ENCODE results near the gene CATSPERZ.

Gene CATSPERZ

DNA sequence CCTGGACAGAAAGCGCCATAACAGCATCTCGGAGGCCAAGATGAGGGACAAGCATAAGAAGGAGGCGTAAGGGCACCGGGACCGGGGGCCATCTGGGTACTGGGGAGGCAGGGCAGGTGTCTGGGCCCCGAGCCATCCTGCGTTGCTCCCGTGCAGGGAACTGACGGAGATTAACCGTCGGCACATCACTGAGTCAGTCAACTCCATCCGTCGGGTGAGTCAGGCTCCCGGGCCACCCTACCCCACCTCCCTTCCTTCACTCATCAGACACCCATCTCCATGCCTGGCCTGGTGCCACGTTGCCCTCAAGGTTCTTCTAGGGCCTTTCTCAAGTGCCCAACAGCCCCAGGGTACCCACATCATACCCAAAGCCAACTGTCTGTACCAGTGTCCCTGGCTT lies 33.8 kb upstream of the CATSPERZ start:
- TF ChIP-seq, protein P1, sequence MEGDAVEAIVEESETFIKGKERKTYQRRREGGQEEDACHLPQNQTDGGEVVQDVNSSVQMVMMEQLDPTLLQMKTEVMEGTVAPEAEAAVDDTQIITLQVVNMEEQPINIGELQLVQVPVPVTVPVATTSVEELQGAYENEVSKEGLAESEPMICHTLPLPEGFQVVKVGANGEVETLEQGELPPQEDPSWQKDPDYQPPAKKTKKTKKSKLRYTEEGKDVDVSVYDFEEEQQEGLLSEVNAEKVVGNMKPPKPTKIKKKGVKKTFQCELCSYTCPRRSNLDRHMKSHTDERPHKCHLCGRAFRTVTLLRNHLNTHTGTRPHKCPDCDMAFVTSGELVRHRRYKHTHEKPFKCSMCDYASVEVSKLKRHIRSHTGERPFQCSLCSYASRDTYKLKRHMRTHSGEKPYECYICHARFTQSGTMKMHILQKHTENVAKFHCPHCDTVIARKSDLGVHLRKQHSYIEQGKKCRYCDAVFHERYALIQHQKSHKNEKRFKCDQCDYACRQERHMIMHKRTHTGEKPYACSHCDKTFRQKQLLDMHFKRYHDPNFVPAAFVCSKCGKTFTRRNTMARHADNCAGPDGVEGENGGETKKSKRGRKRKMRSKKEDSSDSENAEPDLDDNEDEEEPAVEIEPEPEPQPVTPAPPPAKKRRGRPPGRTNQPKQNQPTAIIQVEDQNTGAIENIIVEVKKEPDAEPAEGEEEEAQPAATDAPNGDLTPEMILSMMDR (IDR thresholded peaks at IDR 0.05; ENCODE audit: unreplicated experiment in 3 of 3): no peak
- H3K9me3 Mint-ChIP-seq: no peaks in the 10 kb centered on the region
- peaks cover 11% of the 10 kb centered on the region for H3K36me3 Mint-ChIP-seq (ENCODE audit: low read depth)
- H3K4me3 Mint-ChIP-seq: peak overlapping the region in 2 of 3 experiments; percentile 16 to 53
- no peaks in the 10 kb centered on the region for H3K27me3 Mint-ChIP-seq (ENCODE audit: low read depth)
- H3K27ac Mint-ChIP-seq: no peak overlapping the region
- peaks cover 7% of the 10 kb centered on the region for H3K4me1 Mint-ChIP-seq

DNA sequence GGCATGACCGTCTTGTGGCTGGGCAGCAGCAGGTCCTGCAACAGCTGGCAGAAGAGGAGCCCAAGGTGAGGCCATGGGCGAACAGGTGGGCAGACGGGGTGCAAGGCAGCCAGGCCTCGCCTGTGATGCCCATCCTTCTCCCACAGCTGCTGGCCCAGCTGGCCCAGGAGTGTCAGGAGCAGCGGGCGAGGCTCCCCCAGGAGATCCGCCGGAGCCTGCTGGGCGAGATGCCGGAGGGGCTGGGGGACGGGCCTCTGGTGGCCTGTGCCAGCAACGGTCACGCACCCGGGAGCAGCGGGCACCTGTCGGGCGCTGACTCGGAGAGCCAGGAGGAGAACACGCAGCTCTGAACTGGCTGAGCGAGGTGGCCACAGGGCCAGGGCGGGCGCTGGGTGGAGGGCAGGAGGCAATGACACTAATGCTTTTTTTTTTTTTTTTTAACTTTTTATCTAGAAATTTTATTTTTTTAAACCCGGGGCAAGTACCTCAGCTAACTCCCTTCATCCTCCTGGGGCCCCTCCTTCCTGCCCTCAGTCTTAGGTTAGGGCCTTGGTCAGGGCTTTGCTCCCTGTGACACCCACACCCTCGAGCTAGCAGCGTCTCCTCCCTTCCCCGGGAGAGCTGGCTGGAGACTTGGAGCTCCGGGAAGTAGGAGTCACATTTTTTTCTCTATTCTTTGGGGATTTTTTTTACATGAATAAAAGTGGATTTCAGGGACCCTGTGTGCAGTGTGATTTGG lies 32.8 kb upstream of the CATSPERZ start:
- Mint-ChIP-seq H3K27ac (peak overlapping the region in 2 of 3 experiments; percentile 98 to 99), H3K9me3 (no peaks in the 10 kb centered on the region), H3K4me1 (peaks cover 7% of the 10 kb centered on the region), H3K4me3 (peak overlapping the region; percentile 42 to 97 (median 57)), H3K27me3 (ENCODE audit: low read depth) (no peaks in the 10 kb centered on the region), H3K36me3 (ENCODE audit: low read depth) (peaks cover 7% of the 10 kb centered on the region)
- TF ChIP-seq, protein P1 (IDR thresholded peaks at IDR 0.05; ENCODE audit: unreplicated experiment in 3 of 3): no peak

DNA sequence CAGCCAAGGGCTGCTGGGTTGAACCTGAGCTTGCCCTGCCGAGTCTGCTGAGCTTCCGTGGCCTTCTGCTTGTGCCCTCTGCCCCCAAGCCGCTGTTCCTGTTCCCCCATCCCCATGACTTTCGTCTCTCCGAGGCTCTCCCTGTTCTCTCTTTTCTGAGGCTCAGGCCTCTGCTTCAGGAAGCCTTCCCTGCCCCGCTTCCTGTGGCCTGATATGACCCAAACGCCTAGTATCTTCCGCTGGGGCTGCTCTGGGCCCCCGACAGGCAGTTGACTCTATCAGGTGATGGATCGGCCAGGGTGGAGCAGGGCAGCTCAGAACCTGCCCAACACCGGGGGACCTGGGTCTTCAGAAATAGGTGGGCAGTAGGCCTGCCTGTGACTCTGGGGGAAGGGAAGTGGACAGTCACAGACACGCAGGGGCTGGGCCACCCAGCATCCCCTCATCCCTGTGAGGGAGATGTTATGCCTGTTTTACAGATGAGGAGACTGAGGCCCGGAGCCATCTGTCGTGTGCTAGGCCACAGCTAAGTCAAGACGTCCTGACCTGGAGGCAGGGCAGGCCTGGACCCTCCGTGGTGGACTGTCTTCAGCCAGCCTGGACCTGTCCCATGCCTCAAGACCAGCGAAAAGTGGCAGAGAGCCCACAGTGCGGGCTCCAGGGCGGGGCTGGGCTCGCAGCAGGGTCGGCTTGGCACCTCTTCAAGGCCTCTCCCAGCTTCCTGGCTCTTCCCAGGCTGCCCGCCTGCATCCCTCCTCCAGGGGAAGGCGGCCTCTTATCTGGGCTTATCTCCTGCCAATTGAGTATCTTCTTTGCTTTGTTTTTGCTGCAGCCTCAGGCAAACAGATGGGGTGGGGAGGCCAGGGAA lies 31.9 kb upstream of the CATSPERZ start:
- TF ChIP-seq, protein P1 (IDR thresholded peaks at IDR 0.05; ENCODE audit: unreplicated experiment in 3 of 3): no peak
- no peaks in the 10 kb centered on the region for H3K27me3 Mint-ChIP-seq (ENCODE audit: low read depth)
- no peaks in the 10 kb centered on the region for H3K9me3 Mint-ChIP-seq
- H3K4me3 Mint-ChIP-seq: peak overlapping the region; percentile 94 to 97 (median 96)
- H3K36me3 Mint-ChIP-seq (ENCODE audit: low read depth): peaks cover 4% of the 10 kb centered on the region
- H3K27ac Mint-ChIP-seq: peak overlapping the region; percentile 81 to 99 (median 98)
- H3K4me1 Mint-ChIP-seq: peaks cover 7% of the 10 kb centered on the region

DNA sequence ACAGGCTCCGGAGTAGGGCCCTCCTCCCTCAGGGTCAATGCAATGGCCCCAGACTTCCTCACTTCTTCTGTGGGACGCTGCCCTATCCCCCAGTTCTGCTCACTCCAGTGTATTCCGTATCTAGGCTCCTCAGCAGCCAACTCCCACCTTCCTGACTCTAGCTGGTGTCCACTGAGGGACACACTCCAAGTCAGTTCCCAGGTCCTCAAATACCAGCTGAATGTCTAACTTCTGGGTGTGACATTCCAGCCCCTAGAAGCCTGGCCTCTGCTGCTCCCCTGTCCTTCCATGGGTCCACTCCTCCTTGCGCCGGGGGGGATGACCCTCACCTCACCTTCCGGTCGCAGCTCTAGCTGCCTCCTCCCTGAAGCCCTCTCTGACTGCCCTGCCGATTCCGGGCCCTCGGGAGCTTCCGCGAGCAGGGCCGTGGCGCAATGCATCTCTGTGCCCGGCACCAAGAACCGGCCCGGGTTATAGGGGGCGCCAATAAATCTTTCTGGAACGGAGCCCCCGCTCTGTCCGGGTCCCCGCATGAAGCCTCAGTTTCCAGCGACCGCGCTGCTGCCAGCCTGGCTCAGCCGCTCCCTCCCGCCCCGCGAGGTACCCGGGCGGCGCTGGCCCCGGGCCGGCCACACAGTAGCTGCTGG lies 31.1 kb upstream of the CATSPERZ start:
- no peaks in the 10 kb centered on the region for H3K9me3 Mint-ChIP-seq
- H3K4me1 Mint-ChIP-seq: peaks cover 7% of the 10 kb centered on the region
- TF ChIP-seq, protein P1 (IDR thresholded peaks at IDR 0.05; ENCODE audit: unreplicated experiment in 3 of 3): no peak
- peaks cover 4% of the 10 kb centered on the region for H3K36me3 Mint-ChIP-seq (ENCODE audit: low read depth)
- no peaks in the 10 kb centered on the region for H3K27me3 Mint-ChIP-seq (ENCODE audit: low read depth)
- peak overlapping the region; percentile 81 to 99 (median 98) for H3K27ac Mint-ChIP-seq
- H3K4me3 Mint-ChIP-seq: peak overlapping the region; percentile 94 to 97 (median 96)

DNA sequence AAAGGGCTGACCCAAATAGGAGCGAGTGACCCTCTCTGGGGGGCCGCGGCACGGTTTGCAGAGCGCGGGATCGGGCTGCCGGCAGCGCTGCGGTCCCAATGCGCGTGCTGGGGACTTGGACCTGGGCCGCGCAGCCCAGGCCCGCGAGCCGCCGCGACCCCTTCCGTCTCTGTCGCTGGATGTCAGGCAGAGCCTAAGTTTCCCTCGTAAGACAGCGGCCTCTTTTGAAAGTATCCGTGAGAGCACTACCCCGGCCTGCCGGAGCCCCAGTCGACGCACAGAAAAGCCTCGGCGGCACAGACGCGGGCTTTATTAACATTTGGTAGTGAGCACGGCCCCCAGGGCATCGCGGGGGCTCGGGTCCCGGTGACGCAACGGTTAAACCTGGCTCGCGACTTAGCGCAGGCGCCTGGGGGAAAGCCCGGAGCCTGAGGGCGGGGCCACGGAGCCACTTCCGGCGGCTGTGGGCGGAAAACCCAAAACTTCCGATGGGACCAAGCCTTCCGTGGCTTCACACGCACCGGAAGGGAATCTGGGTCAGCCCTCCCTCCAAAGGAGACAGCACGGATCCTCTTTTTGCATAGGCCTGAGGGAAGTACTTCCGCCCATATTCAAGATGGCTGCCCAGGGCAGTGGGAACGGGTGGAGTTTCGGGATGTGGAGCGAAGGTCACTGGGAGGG lies 30.5 kb upstream of the CATSPERZ start:
- Mint-ChIP-seq H3K4me3 (peak overlapping the region; percentile 94 to 97 (median 96)), H3K9me3 (no peaks in the 10 kb centered on the region), H3K27ac (peak overlapping the region; percentile 97 to 99 (median 98)), H3K4me1 (peaks cover 7% of the 10 kb centered on the region), H3K36me3 (ENCODE audit: low read depth) (peaks cover 4% of the 10 kb centered on the region), H3K27me3 (ENCODE audit: low read depth) (no peaks in the 10 kb centered on the region)
- TF ChIP-seq, protein P1 (IDR thresholded peaks at IDR 0.05; ENCODE audit: unreplicated experiment in 3 of 3): peak in 1 of 3 experiments; percentile 49
